ENCODE measurements around the gene MCMBP.

Gene MCMBP

DNA sequence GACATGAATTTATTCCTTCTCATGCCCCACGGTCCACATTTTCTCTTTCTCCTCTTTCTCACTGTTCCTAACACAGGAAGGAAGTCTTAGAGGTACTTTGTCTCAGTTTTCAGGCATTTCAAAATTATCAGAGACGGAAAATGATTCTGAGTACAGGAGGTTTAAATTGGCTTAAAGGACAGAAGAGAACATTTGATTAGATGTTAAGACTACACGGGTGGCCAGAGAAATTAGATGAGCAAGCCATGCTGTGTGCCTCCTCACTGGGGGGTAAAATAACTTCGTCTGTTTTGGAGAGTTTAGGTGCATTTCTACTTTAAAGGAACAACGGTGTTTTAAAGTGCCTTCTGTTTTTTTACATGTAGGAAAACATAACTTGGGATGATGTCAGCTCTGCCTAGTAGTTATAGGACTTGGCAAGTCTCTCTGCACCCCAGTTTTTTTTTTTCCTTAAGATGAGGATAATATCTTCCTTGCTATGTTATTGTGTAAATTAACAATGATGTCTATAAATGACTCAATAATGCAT is 66.9 kb downstream of the MCMBP start:
- H3F3A ChIP-seq (ENCODE audit: insufficient read depth, low read length) = peaks cover 10% of the 10 kb centered on the region
- no peaks in the 10 kb centered on the region for H3K36me3 ChIP-seq (replicated peaks; ENCODE audit: insufficient read depth, low read length)
- H4K20me1 ChIP-seq (ENCODE audit: insufficient read depth, low read length) = no peaks in the 10 kb centered on the region
- H3K27ac ChIP-seq (ENCODE audit: low read length) = no peak overlapping the region
- H3K9me3 ChIP-seq (replicated peaks; ENCODE audit: insufficient read depth, low read length) = no peaks in the 10 kb centered on the region
- TF ChIP-seq EZH2phosphoT487 (IDR thresholded peaks at IDR 0.05; ENCODE audit: low read length) = no peak
- no peak for TF ChIP-seq CTCF (IDR thresholded peaks at IDR 0.05; ENCODE audit: low read length)
- no peaks in the 10 kb centered on the region for H3K9me2 ChIP-seq (replicated peaks; ENCODE audit: insufficient read depth, low read length)
- H3K79me2 ChIP-seq (ENCODE audit: low read length) = no peaks in the 10 kb centered on the region
- H2AFZ ChIP-seq (ENCODE audit: low read length) = no peak overlapping the region
- H3K4me1 ChIP-seq (ENCODE audit: low read length) = peaks cover 13% of the 10 kb centered on the region
- H3K27me3 ChIP-seq (replicated peaks; ENCODE audit: insufficient read depth, low read length) = no peaks in the 10 kb centered on the region
- H3K4me2 ChIP-seq (ENCODE audit: low read depth, low read length) = no peak overlapping the region
- H3K4me3 ChIP-seq (ENCODE audit: low read length) = no peak overlapping the region
- no peak overlapping the region for H3K9ac ChIP-seq (ENCODE audit: low read length)
- no peak for DNase-seq

GRCh38 chr10:119803264-119803663 is 69.4 kb downstream of the MCMBP start:
- Histone ChIP-seq H3K4me1 (ENCODE audit: low read length) (peaks cover 11% of the 10 kb centered on the region), H3K9me3 (replicated peaks; ENCODE audit: insufficient read depth, low read length) (no peaks in the 10 kb centered on the region), H3K9ac (ENCODE audit: low read length) (no peak overlapping the region), H3K79me2 (ENCODE audit: low read length) (no peaks in the 10 kb centered on the region), H3F3A (ENCODE audit: insufficient read depth, low read length) (peaks cover 6% of the 10 kb centered on the region), H3K27me3 (replicated peaks; ENCODE audit: insufficient read depth, low read length) (no peaks in the 10 kb centered on the region), H3K27ac (ENCODE audit: low read length) (no peak overlapping the region), H3K9me2 (replicated peaks; ENCODE audit: insufficient read depth, low read length) (no peaks in the 10 kb centered on the region), H3K4me2 (ENCODE audit: low read depth, low read length) (no peak overlapping the region), H2AFZ (ENCODE audit: low read length) (no peak overlapping the region), H3K36me3 (replicated peaks; ENCODE audit: insufficient read depth, low read length) (no peaks in the 10 kb centered on the region), H3K4me3 (ENCODE audit: low read length) (no peak overlapping the region), H4K20me1 (ENCODE audit: insufficient read depth, low read length) (no peaks in the 10 kb centered on the region)
- DNase-seq = no peak
- TF ChIP-seq EZH2 (optimal IDR thresholded peaks at IDR 0.05; ENCODE audit: low read depth, low read length) (no peak), EZH2phosphoT487 (IDR thresholded peaks at IDR 0.05; ENCODE audit: low read length) (no peak), CTCF (IDR thresholded peaks at IDR 0.05; ENCODE audit: low read length) (no peak)

- Histone ChIP-seq H3K27ac (ENCODE audit: low read length) (no peak overlapping the region), H3K36me3 (replicated peaks; ENCODE audit: insufficient read depth, low read length) (no peaks in the 10 kb centered on the region), H3F3A (ENCODE audit: insufficient read depth, low read length) (no peaks in the 10 kb centered on the region), H3K4me2 (ENCODE audit: low read depth, low read length) (no peak overlapping the region), H3K4me3 (ENCODE audit: low read length) (no peak overlapping the region), H3K4me1 (ENCODE audit: low read length) (no peaks in the 10 kb centered on the region; the same call in 1 of the 2 replicates), H3K9ac (ENCODE audit: low read length) (no peak overlapping the region), H2AFZ (ENCODE audit: low read length) (no peak overlapping the region), H3K27me3 (replicated peaks; ENCODE audit: insufficient read depth, low read length) (no peaks in the 10 kb centered on the region), H3K9me2 (replicated peaks; ENCODE audit: insufficient read depth, low read length) (no peaks in the 10 kb centered on the region), H3K79me2 (ENCODE audit: low read length) (no peaks in the 10 kb centered on the region), H4K20me1 (ENCODE audit: insufficient read depth, low read length) (no peaks in the 10 kb centered on the region), H3K9me3 (replicated peaks; ENCODE audit: insufficient read depth, low read length) (no peaks in the 10 kb centered on the region; the same call in 1 of the 2 replicates)
- TF ChIP-seq CTCF (IDR thresholded peaks at IDR 0.05; ENCODE audit: low read length) (no peak), EZH2 (optimal IDR thresholded peaks at IDR 0.05; ENCODE audit: low read depth, low read length) (no peak), EZH2phosphoT487 (IDR thresholded peaks at IDR 0.05; ENCODE audit: low read length) (no peak)
- DNase-seq = no peak
These were observed 70.6 kb downstream of the MCMBP start for GRCh38 chr10:119801998-119802538.

All from MM.1S (cell line).